HG02973 (cell line): ENCODE results near the gene ADAMTS16.

Source experiments
- ATAC-seq: cut with Tn5 transposase; IDR thresholded peaks from one replicate; pipeline ENCODE4 v1.9.1; 2021; ENCODE audit warnings: moderate library complexity; ENCODE audit not compliant: unreplicated experiment

ADAMTS16 gene

GRCh38 chr5:5220901-5221631 lies 80.9 kb downstream of the ADAMTS16 start:
- no peak for ATAC-seq

DNA sequence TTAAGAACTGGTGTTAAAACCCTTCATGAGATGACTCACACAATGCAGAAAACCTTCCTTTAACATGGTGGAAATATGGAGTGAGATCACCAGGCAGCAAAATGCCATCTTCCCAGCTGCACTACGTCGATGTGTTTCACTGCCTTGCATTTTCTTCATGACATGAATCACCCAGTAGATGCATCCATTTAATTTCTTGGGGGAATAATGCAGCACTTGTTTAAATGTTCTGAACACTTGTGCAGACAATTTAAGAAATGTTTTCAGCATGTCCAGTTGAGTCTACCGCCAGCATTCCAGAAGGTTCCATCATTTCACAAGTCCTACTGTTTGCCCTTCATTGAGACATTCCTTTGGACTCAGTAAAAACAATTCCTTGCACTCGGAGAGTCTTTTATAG lies 81.6 kb downstream of the ADAMTS16 start:
- ATAC-seq, result no peak

DNA sequence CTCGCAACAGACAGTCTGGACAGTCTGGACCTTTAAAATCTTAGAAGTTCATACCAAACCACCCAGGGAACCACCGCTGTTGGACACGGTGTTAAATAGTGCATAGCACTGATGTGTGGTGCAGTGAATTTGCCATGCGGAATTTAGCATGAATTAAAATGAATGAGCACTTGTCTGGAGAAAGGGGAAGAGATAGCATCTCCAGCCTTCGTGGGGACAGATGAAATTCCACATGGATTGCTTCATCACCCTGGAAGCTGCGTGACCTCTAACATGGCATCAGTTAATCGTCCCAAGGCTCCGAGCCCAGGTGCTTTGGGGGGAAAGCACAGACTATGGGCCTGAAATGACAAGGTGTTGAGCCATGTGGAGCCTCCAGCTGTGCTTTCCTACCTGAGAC lies 91.4 kb downstream of the ADAMTS16 start:
- no peak for ATAC-seq

GRCh38 chr5:5234912-5235311 lies 94.8 kb downstream of the ADAMTS16 start:
- no peak for ATAC-seq

GRCh38 chr5:5235685-5236084 lies 95.6 kb downstream of the ADAMTS16 start:
- ATAC-seq, result no peak

GRCh38 chr5:5239191-5239590 lies 99.1 kb downstream of the ADAMTS16 start:
- no peak for ATAC-seq

- ATAC-seq, result no peak
These were observed 100.1 kb downstream of the ADAMTS16 start for GRCh38 chr5:5240234-5240633.

GRCh38 chr5:5242056-5242455 lies 101.9 kb downstream of the ADAMTS16 start:
- no peak for ATAC-seq

DNA sequence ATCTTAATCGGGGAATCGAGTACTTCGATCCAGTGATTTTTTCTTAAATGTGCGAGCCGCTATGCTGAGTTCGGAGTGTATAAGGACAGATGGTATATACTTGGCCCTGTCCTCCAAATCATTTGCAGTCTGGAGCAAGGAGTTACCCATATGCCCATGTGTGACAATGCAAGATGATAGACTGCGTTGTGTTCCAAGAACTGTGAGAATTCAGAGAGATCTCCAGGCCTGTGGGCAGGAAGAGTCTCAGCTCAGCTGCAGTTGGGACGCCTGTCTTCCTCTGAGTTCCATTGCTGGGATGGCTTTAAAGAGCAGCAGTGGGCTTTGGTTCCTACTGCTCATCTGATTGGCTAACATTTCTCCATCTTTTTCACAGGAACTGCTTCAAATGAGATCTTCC lies 106.6 kb downstream of the ADAMTS16 start:
- no peak for ATAC-seq

GRCh38 chr5:5250758-5251157 lies 110.6 kb downstream of the ADAMTS16 start:
- no peak for ATAC-seq

DNA sequence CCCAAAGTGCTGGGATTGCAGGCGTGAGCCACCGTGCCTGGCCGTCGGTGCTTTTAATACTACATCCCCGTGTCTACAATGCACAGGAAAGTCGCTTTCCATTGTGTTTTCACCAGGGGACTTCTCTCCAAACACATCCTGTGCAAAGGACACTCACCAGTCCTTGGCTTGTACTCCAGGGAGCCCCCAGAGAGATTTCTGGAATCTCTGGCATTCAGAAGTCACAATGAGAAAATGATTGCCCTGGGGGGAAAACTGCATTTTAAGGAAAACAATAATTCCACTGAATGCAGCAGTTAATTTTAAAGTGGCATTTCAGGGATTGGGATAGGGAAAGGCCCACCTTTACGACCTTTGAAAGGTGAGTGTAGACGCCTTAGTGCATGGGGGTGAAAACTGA lies 112.0 kb downstream of the ADAMTS16 start:
- ATAC-seq, result no peak

GRCh38 chr5:5257353-5257752 lies 117.2 kb downstream of the ADAMTS16 start:
- ATAC-seq, result no peak

DNA sequence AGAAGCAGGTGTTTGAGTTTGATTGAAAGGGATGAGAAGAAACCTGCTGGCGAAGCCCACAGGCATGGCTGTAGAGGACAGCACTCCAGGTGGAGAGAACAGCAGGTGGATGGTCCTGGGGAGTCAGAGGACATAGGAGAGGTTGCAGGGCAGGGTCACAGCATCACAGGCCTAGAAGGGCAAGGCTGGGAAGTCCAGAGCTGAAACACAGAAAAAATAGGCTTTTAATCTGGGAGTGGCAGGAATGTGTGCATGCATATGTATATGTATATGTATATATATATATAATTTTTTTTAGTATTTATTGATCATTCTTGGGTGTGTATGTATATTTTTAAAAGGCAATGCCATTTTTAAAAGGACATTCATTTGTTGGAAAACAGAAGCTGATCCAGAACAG lies 118.4 kb downstream of the ADAMTS16 start:
- no peak for ATAC-seq

- ATAC-seq, result no peak
These were observed 124.6 kb downstream of the ADAMTS16 start for GRCh38 chr5:5264727-5265126.

DNA sequence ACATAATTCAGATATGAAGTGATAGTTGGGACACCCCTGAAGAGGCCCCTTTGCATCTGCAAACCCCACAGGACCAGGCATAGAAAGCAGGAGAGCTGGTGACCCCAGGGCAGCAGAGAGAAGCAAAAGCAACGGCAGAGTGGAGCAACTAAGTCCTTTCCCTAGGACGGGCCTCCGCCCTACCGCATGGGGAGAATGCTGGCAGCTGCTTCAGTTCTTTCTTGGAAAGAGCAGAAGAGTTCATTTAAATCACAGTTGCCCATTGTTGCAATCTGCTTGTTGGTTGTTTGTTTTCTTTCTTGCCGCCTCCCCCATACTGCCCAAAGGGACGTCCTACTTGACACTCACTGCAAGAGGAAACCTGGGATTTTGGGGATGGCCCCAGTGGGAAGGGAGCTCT lies 126.2 kb downstream of the ADAMTS16 start:
- ATAC-seq, result no peak

- ATAC-seq, result no peak
These were observed 130.0 kb downstream of the ADAMTS16 start for GRCh38 chr5:5270161-5270560.

GRCh38 chr5:5270958-5271785 lies 131.0 kb downstream of the ADAMTS16 start:
- ATAC-seq, result no peak

- ATAC-seq, result no peak
These were observed 131.7 kb downstream of the ADAMTS16 start for GRCh38 chr5:5271786-5272321.

- ATAC-seq, result no peak
These were observed 133.3 kb downstream of the ADAMTS16 start for GRCh38 chr5:5273398-5273797.

GRCh38 chr5:5273976-5274375 lies 133.8 kb downstream of the ADAMTS16 start:
- no peak for ATAC-seq

GRCh38 chr5:5275211-5275610 lies 135.1 kb downstream of the ADAMTS16 start:
- ATAC-seq, result no peak

DNA sequence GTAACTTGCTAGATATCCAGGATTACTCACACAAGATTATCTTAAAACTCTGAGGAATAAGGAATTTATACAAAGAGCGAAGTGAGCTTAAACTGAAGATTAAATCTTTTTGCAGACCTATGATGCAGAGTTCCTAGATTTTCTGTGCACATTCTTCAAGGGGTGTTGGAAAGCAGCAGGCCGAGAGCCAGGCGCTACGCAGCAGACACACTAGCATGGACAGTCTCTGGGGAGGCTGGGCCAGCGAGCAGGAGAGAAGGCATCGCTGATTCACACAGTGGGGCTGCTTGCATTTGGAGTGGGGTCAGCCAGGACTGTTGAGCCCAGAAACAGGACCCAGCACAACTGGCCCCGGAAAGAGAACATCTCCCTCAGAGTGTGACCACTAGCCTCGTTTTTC lies 136.3 kb downstream of the ADAMTS16 start:
- ATAC-seq, result no peak
